GM12878 (cell line): ENCODE measurements around the gene UIMC1. TPM values are rescaled to one million over a fixed set of nuclear protein-coding genes. Genes with fewer than 3 reads are reported as not detected.

Experiments used
- ATAC-seq: fragments of 200-7000 bp; cut with Tn5 transposase; 3 replicates; pipeline ENCODE4 v1.9.1; 2020; ENCODE audit warnings: mild to moderate bottlenecking, moderate library complexity
- BruUV-seq: library from RNA; stranded (reverse); fragments of 400-500 nt; replicated peaks from 2 replicates; lab custom pipeline; 2021; lab: Mats Ljungman, UMichigan
- CTCF ChIA-PET: fragments of 300-600 bp; sonication (Branson Sonifier 250); formaldehyde crosslinking; extraction: SDS; loops from one replicate; lab custom pipeline; 2021; ENCODE audit warnings: inconsistent platforms; lab: Yijun Ruan, JAX
- POLR2A ChIA-PET: fragments of 350-600 bp; formaldehyde crosslinking; extraction: SDS; loops from one replicate; lab custom pipeline; 2021; ENCODE audit warnings: inconsistent platforms; lab: Charles Lee
- RAD21 ChIA-PET: fragments of 300-600 bp; sonication (Branson Sonifier 250); formaldehyde crosslinking; loops from one replicate; lab custom pipeline; 2023; ENCODE audit warnings: antibody characterized with exemption; ENCODE audit not compliant: unreplicated experiment; lab: Charles Lee
- SMC1A ChIA-PET: fragments of 300-600 bp; sonication (Branson Sonifier 250); formaldehyde crosslinking; loops from one replicate; lab custom pipeline; 2023; ENCODE audit not compliant: unreplicated experiment, uncharacterized antibody; lab: Charles Lee
- DNase-seq: peaks from one replicate; pipeline ENCODE4 v3.0.0-alpha.2; 2011; ENCODE audit warnings: low read depth, low spot score
- FAIRE-seq: peaks from 3 replicates; lab custom pipeline; 2011; peaks lifted over from hg19 to GRCh38; lab: Jason Lieb, UNC
- H2AFZ ChIP-seq: 2 replicates; pipeline ENCODE4 v1.6.0; 2011; ENCODE audit warnings: low read depth, low read length, control low read depth; ENCODE audit not compliant: control insufficient read depth
- H3K27ac ChIP-seq: 2 replicates; pipeline ENCODE4 v1.5.1; 2011; ENCODE audit warnings: control low read depth; ENCODE audit not compliant: control insufficient read depth, insufficient read depth
- H3K27me3 ChIP-seq, 2 experiments: replicated peaks in 1 of 2; 2 replicates each; pipeline versions ENCODE4 v1.6.0 to v1.6.1; 2011; ENCODE audit warnings: low read length in 1 of 2; ENCODE audit not compliant: control insufficient read depth in 2 of 2, insufficient read depth in 2 of 2
- H3K36me3 ChIP-seq, 2 experiments: 2 replicates each; pipeline ENCODE4 v1.5.1; 2011; ENCODE audit warnings: low read length in 1 of 2; ENCODE audit not compliant: control insufficient read depth in 2 of 2, insufficient read depth in 2 of 2
- H3K4me1 ChIP-seq: 2 replicates; pipeline ENCODE4 v1.6.1; 2011; ENCODE audit warnings: mild to moderate bottlenecking, low read length, moderate library complexity, mixed read lengths; ENCODE audit not compliant: control insufficient read depth, insufficient read depth
- H3K4me2 ChIP-seq: 2 replicates; pipeline ENCODE4 v1.6.0; 2011; ENCODE audit warnings: control low read depth; ENCODE audit not compliant: control insufficient read depth, insufficient read depth
- H3K4me3 ChIP-seq: fragments of 200-600 bp; sonication (generic); 2 replicates; pipeline ENCODE4 v1.5.1; 2016
- H3K79me2 ChIP-seq: 2 replicates; pipeline ENCODE4 v1.6.0; 2011; ENCODE audit warnings: low read length; ENCODE audit not compliant: control insufficient read depth, insufficient read depth
- H3K9ac ChIP-seq: 2 replicates; pipeline ENCODE4 v1.8.0; 2011; ENCODE audit warnings: low read length, control low read depth, mixed read lengths; ENCODE audit not compliant: control insufficient read depth, insufficient read depth
- H3K9me3 ChIP-seq: replicated peaks from 3 replicates; pipeline ENCODE4 v1.5.1; 2011; ENCODE audit warnings: mild to moderate bottlenecking, low read length; ENCODE audit not compliant: control insufficient read depth, insufficient read depth
- H4K20me1 ChIP-seq: 2 replicates; pipeline ENCODE4 v1.6.0; 2011; ENCODE audit not compliant: control insufficient read depth, insufficient read depth
- IKZF1 ChIP-seq: fragments of 450-650 bp; conservative IDR thresholded peaks from 2 replicates; pipeline ENCODE4 v1.6.1; 2017; ENCODE audit warnings: antibody characterized with exemption, mild to moderate bottlenecking
- NFYB ChIP-seq: IDR thresholded peaks from 2 replicates; pipeline ENCODE4 v1.6.1; 2011; ENCODE audit warnings: low read depth, mild to moderate bottlenecking, low read length, improper control_type of control experiment, moderate library complexity; ENCODE audit not compliant: insufficient read depth
- POLR2AphosphoS2 ChIP-seq: IDR thresholded peaks from 2 replicates; pipeline ENCODE4 v1.6.1; 2011; ENCODE audit warnings: low read depth, mild to moderate bottlenecking, low read length, improper control_type of control experiment, moderate library complexity
- POU2F2 ChIP-seq: IDR thresholded peaks from 3 replicates; pipeline ENCODE4 v1.6.1; 2011; ENCODE audit warnings: low read depth, mild to moderate bottlenecking, low read length, borderline replicate concordance
- RCOR1 ChIP-seq: conservative IDR thresholded peaks from 2 replicates; pipeline ENCODE4 v1.6.1; 2012; ENCODE audit warnings: low read depth, low read length, improper control_type of control experiment
- SIN3A ChIP-seq: IDR thresholded peaks from 2 replicates; pipeline ENCODE4 v1.6.1; 2012; ENCODE audit warnings: low read depth, low read length, improper control_type of control experiment
- SMARCA5 ChIP-seq: fragments of 450-650 bp; IDR thresholded peaks from 2 replicates; pipeline ENCODE4 v1.6.1; 2017; ENCODE audit warnings: mild to moderate bottlenecking
- TCF3 ChIP-seq: IDR thresholded peaks from 2 replicates; pipeline ENCODE4 v1.6.1; 2012; ENCODE audit warnings: low read depth, mild to moderate bottlenecking, low read length, borderline replicate concordance; ENCODE audit not compliant: insufficient read depth
- ZNF24 ChIP-seq: fragments of 450-650 bp; IDR thresholded peaks from 2 replicates; pipeline ENCODE4 v1.6.1; 2017; ENCODE audit warnings: antibody characterized with exemption, mild to moderate bottlenecking
- WGBS: methylation state at CpG from one replicate; pipeline ENCODE4 v1.1.6; 2016; ENCODE audit warnings: low lambda C conversion rate; ENCODE audit not compliant: insufficient replicate concordance, insufficient coverage; ENCODE audit errors: missing lambda C conversion rate; 5-methylcytosine and 5-hydroxymethylcytosine counted together
- in situ Hi-C: fragments of 300-500 bp; cut with MboI; formaldehyde crosslinking; loops from 9 replicates; pipeline ENCODE4 v1.14.3; 2018; ENCODE audit warnings: mixed read lengths
- intact Hi-C: fragments of 100-400 bp; cut with micrococcal nuclease; formaldehyde crosslinking; loops from one replicate; pipeline ENCODE4 v1.14.2; 2022; ENCODE audit not compliant: unreplicated experiment
- polyA plus RNA-seq, 11 experiments: library from polyadenylated mRNA; depleted of rRNA in 4 of 11; unstranded in 6 of 11; stranded (reverse) in 5 of 11; fragments of >200 nt; fragmentation: Nextera tagmentation in 4 of 11; fragmentation: Illumina TruSeq in 1 of 11; extraction: Ambion mirVana in 4 of 11; extraction: Trizol in 1 of 11; gene quantifications; 1 replicate in 1 of 11; 2 replicates in 10 of 11; pipeline versions ENCODE4 v1.2.1 to v1.2.3, GENCODE V29; 2011 to 2016; ENCODE audit warnings: inconsistent platforms in 2 of 11, missing spikeins in 2 of 11, low read depth in 1 of 11
- total RNA-seq, 4 experiments: library from RNA; depleted of rRNA in 3 of 4; stranded (reverse); fragments of >200 nt in 3 of 4; fragmentation: Illumina TruSeq in 1 of 4; extraction: Trizol in 1 of 4; gene quantifications; 2 replicates each; pipeline versions ENCODE4 v1.2.1 to v1.2.3, GENCODE V29; 2013 to 2021
- TF ChIP-seq, protein P1 (sequence below): IDR thresholded peaks from 2 replicates; pipeline ENCODE4 v1.6.1; 2011; ENCODE audit warnings: mild to moderate bottlenecking, low read depth, low read length, moderate library complexity; ENCODE audit not compliant: insufficient replicate concordance

Gene UIMC1
- total and polyA plus RNA-seq, 10 of the 15 experiments (the other 5 are each of a cell fraction or from before 2014, with no cell fraction given): 16.2 to 51.4 (median 32.7) TPM

DNA sequence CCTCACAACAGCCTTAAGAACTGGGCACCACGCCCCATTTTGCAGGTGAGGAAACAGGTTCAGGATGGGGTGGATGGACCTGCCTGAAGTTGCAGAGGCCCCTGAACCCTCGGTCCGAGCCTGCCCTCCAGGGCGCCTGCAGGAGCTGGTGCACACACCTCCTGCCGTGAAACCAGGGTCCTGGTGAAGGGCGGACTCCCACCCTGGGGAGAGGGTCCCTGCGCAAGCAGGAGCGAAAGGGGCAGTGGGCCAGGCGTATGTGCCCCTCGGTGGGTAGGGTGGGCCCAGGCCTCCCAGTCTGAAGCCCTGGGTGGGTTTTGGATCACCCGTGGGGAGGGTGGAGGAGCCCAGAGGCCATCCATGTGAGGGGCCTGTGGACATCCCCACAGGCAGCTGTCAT lies 145.3 kb downstream of the UIMC1 start:
- ChIA-PET CTCF (no interaction called here), SMC1A (no interaction called here), POLR2A (interaction anchor here (1.1 kb wide), 1 partner anchor 21 kb away, joined by 4 read pairs; no protein-coding TSS in a partner anchor), RAD21 (no interaction called here)
- FAIRE-seq (no peak), ATAC-seq (no peak), DNase-seq (no peak)
- no peaks in the 10 kb centered on the region for H3K79me2 ChIP-seq
- H3K27ac ChIP-seq: no peak overlapping the region
- H3K4me3 ChIP-seq: no peak overlapping the region
- no peaks in the 10 kb centered on the region for H3K4me1 ChIP-seq
- H3K9ac ChIP-seq: no peak overlapping the region
- H3K27me3 ChIP-seq: peaks cover 3 to 4% of the 10 kb centered on the region in 2 experiments; a peak in 2 of 4 replicates
- no peak for TF ChIP-seq NFYB
- no peak for TF ChIP-seq POLR2AphosphoS2
- TF ChIP-seq RCOR1: no peak
- no peak for TF ChIP-seq IKZF1
- TF ChIP-seq ZNF24: no peak
- TF ChIP-seq TCF3: no peak
- TF ChIP-seq SIN3A: no peak
- no peak for TF ChIP-seq SMARCA5
- TF ChIP-seq, protein P1, sequence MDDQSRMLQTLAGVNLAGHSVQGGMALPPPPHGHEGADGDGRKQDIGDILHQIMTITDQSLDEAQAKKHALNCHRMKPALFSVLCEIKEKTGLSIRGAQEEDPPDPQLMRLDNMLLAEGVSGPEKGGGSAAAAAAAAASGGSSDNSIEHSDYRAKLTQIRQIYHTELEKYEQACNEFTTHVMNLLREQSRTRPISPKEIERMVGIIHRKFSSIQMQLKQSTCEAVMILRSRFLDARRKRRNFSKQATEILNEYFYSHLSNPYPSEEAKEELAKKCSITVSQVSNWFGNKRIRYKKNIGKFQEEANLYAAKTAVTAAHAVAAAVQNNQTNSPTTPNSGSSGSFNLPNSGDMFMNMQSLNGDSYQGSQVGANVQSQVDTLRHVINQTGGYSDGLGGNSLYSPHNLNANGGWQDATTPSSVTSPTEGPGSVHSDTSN: no peak
- no peak for TF ChIP-seq POU2F2
- WGBS: 30% methylated on average over 11 of the region's 11 CpGs
- no peaks in the 10 kb centered on the region; the same call in 1 of the 2 replicates for H4K20me1 ChIP-seq
- BruUV-seq: no TSS peak
- H3K9me3 ChIP-seq: no peaks in the 10 kb centered on the region
- in situ Hi-C loops: no loop called here
- H2AFZ ChIP-seq: no peak overlapping the region
- H3K4me2 ChIP-seq: no peak overlapping the region
- H3K36me3 ChIP-seq: no peaks in the 10 kb centered on the region
- intact Hi-C loops: no loop called here
